Smooth muscle cell (in vitro differentiated cells): ENCODE results near the gene AKR7A2. TPM values are rescaled to one million over a fixed set of nuclear protein-coding genes. Genes with fewer than 3 reads are reported as not detected.
"Not testable (repeated sequence)": the region's sequence is repeated elsewhere in the genome, so short reads cannot be mapped to it uniquely, and the experiment has no call there.

Source experiments
- DNase-seq: peaks from one replicate; lab custom pipeline; 2025; ENCODE audit not compliant: unreplicated experiment; lab: John Stamatoyannopoulos, UW
- H2AFZ ChIP-seq: fragments of 200-600 bp; sonication (generic); 2 replicates; pipeline ENCODE4 v1.6.0; 2016; ENCODE audit warnings: antibody characterized with exemption, low read depth, mild to moderate bottlenecking
- H3F3A ChIP-seq: fragments of 200-600 bp; sonication (generic); 2 replicates; pipeline ENCODE4 v1.6.0; 2017; ENCODE audit warnings: antibody characterized with exemption, low read depth
- H3K27ac ChIP-seq: fragments of 200-600 bp; sonication (generic); 2 replicates; pipeline ENCODE4 v1.5.1; 2016; ENCODE audit warnings: low read depth, mild to moderate bottlenecking
- H3K27me3 ChIP-seq: fragments of 200-600 bp; sonication (generic); 2 replicates; pipeline ENCODE4 v1.6.1; 2016; ENCODE audit warnings: low read depth, mild to moderate bottlenecking
- H3K36me3 ChIP-seq: fragments of 200-600 bp; sonication (generic); 2 replicates; pipeline ENCODE4 v1.5.1; 2016; ENCODE audit warnings: low read depth
- H3K4me1 ChIP-seq: fragments of 200-600 bp; sonication (generic); 2 replicates; pipeline ENCODE4 v1.5.1; 2016; ENCODE audit warnings: low read depth
- H3K4me2 ChIP-seq: fragments of 200-600 bp; sonication (generic); 2 replicates; pipeline ENCODE4 v1.6.0; 2016; ENCODE audit warnings: mild to moderate bottlenecking
- H3K4me3 ChIP-seq: fragments of 200-600 bp; sonication (generic); 2 replicates; pipeline ENCODE4 v1.5.1; 2016; ENCODE audit warnings: mild to moderate bottlenecking
- H3K79me2 ChIP-seq: fragments of 200-600 bp; sonication (generic); 2 replicates; pipeline ENCODE4 v1.6.0; 2016; ENCODE audit warnings: low read depth, mild to moderate bottlenecking
- H3K9ac ChIP-seq: fragments of 200-600 bp; sonication (generic); 2 replicates; pipeline ENCODE4 v1.6.0; 2016; ENCODE audit warnings: low read depth
- H3K9me3 ChIP-seq: fragments of 200-600 bp; sonication (generic); replicated peaks from 2 replicates; pipeline ENCODE4 v1.5.1; 2016; ENCODE audit warnings: low read depth
- H4K20me1 ChIP-seq: fragments of 200-600 bp; sonication (generic); 2 replicates; pipeline ENCODE4 v1.6.0; 2016; ENCODE audit warnings: low read depth
- WGBS: methylation state at CpG from one replicate; pipeline ENCODE4 v1.1.7; 2016; ENCODE audit warnings: low lambda C conversion rate; 5-methylcytosine and 5-hydroxymethylcytosine counted together
- polyA plus RNA-seq: library from polyadenylated mRNA; unstranded; fragments of >200 nt; fragmentation: Nextera tagmentation; extraction: Ambion mirVana; gene quantifications from 2 replicates; pipeline ENCODE4 v1.2.1, GENCODE V29; 2016
- total RNA-seq: library from RNA; depleted of rRNA; stranded (reverse); fragments of >200 nt; gene quantifications from 2 replicates; pipeline ENCODE4 v1.2.3, GENCODE V29; 2014
- TF ChIP-seq, protein P1 (sequence below): fragments of 200-600 bp; sonication (generic); IDR thresholded peaks from 2 replicates; pipeline ENCODE4 v1.5.1; 2017; ENCODE audit warnings: borderline replicate concordance, mild to moderate bottlenecking, antibody characterized with exemption; ENCODE audit not compliant: insufficient read depth, poor library complexity, severe bottlenecking

AKR7A2 gene
- total and polyA plus RNA-seq, 2 experiments from 2014 or later, result 67.5 to 86.4 TPM

DNA sequence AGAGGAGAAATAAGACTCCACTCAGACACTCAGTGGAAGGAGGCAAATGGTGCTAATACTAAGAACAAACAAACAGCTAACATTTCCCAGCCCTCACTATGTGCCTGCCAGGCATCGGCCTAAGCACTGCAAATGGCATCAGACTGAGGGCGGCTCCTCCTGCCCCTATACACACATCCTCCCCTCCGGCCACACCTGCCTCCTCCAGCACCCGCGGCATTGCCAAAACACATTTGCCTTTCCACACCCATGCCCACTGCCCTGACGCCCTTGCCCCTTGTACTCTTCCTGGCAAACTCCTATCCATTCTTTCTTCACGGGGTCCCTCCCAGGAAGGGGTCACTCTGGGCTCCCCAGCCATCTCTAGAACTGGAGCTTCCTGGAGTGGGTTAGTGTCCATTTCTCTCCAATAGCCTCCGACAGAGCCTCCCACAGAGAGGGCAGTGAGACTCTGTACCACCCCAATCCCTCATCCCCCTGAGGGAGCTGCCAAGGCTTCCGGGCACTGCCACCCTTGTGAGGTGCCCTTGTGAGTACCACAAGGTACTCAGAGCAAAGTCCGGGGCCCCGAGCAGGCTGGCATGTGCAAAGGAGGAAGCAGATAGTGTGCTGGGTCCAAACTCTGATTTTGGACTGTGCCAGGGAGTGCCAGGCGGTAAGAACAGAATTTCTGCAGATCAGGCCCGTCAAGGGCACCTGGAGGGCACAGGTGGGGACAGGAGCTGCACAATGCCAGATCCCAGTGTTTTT lies 24.3 kb downstream of the AKR7A2 start:
- no peaks in the 10 kb centered on the region for H3K36me3 ChIP-seq
- H3F3A ChIP-seq, result no peaks in the 10 kb centered on the region
- TF ChIP-seq, protein P1, sequence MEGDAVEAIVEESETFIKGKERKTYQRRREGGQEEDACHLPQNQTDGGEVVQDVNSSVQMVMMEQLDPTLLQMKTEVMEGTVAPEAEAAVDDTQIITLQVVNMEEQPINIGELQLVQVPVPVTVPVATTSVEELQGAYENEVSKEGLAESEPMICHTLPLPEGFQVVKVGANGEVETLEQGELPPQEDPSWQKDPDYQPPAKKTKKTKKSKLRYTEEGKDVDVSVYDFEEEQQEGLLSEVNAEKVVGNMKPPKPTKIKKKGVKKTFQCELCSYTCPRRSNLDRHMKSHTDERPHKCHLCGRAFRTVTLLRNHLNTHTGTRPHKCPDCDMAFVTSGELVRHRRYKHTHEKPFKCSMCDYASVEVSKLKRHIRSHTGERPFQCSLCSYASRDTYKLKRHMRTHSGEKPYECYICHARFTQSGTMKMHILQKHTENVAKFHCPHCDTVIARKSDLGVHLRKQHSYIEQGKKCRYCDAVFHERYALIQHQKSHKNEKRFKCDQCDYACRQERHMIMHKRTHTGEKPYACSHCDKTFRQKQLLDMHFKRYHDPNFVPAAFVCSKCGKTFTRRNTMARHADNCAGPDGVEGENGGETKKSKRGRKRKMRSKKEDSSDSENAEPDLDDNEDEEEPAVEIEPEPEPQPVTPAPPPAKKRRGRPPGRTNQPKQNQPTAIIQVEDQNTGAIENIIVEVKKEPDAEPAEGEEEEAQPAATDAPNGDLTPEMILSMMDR, result no peak
- no peak overlapping the region for H3K9ac ChIP-seq
- H3K27ac ChIP-seq, result no peak overlapping the region
- H3K9me3 ChIP-seq, result no peaks in the 10 kb centered on the region
- H3K4me1 ChIP-seq, result peaks cover 4% of the 10 kb centered on the region
- H3K79me2 ChIP-seq, result no peaks in the 10 kb centered on the region
- H2AFZ ChIP-seq, result no peak overlapping the region
- no peak overlapping the region for H3K4me2 ChIP-seq
- no peak for DNase-seq
- peaks cover 18% of the 10 kb centered on the region for H3K27me3 ChIP-seq
- H3K4me3 ChIP-seq, result no peak overlapping the region
- 95% methylated on average over 13 of the region's 13 CpGs for WGBS
- no peaks in the 10 kb centered on the region for H4K20me1 ChIP-seq

DNA sequence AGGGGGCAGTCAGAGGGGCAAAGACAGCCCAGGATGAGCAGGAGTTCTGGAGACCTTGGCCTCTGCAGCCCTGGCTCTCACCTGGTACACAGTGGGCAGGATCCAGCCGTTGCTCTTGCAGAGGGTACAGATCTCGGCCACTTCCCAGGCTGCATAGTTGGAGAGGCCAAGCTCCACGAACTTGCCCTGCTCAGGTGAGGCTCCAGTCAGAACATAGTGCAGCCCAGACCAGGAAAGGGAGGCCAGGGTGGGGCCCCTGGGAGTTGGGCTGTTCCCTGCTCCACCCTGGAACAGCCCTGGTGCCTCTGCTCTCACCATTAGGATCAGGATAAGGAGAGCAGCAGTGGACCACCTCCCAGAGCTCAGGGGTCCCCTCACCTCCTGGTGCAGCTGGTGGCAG lies 26.1 kb downstream of the AKR7A2 start:
- H3K79me2 ChIP-seq, H3K36me3 ChIP-seq, H2AFZ ChIP-seq, H3K9me3 ChIP-seq, H3K4me1 ChIP-seq, DNase-seq, H3K27ac ChIP-seq, H3K9ac ChIP-seq, H3K4me2 ChIP-seq, H4K20me1 ChIP-seq, H3K4me3 ChIP-seq, H3F3A ChIP-seq: not testable (repeated sequence)
- 86% methylated on average over 2 of the region's 3 CpGs for WGBS
- peaks cover 18% of the 10 kb centered on the region for H3K27me3 ChIP-seq

DNA sequence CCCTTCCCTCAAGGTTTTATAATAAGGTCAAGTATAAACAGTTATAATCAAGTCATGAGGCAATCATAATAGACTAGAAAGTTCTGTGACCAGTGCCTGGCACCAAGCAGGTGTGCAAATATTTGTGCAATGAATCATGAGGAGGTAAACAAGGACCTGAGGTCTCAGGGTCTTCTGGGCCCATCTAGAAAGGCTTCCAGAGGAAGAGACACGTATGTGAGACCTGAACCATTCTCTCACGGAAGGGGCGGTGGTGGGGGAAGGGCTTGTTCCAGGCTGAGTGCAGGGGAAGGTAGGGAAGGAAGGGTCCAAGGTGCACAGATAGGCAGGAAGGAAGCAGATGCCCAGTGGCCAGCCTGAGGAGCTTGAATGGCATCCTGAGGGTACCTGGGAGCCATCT lies 26.6 kb downstream of the AKR7A2 start:
- H3K27ac ChIP-seq, H3K36me3 ChIP-seq, H3K9ac ChIP-seq, H2AFZ ChIP-seq, H3K4me3 ChIP-seq, H4K20me1 ChIP-seq, H3F3A ChIP-seq, H3K4me2 ChIP-seq, H3K9me3 ChIP-seq, DNase-seq, H3K4me1 ChIP-seq, H3K79me2 ChIP-seq: not testable (repeated sequence)
- WGBS, result 94% methylated on average over 3 of the region's 3 CpGs
- peaks cover 16% of the 10 kb centered on the region for H3K27me3 ChIP-seq

- Histone ChIP-seq H3K9ac (no peak overlapping the region), H3F3A (no peaks in the 10 kb centered on the region), H3K36me3 (no peaks in the 10 kb centered on the region), H3K27me3 (peaks cover 12% of the 10 kb centered on the region), H2AFZ (no peak overlapping the region), H3K4me2 (no peak overlapping the region), H3K4me1 (peaks cover 4% of the 10 kb centered on the region), H3K4me3 (no peak overlapping the region), H3K27ac (no peak overlapping the region), H3K9me3 (no peaks in the 10 kb centered on the region), H3K79me2 (no peaks in the 10 kb centered on the region), H4K20me1 (no peaks in the 10 kb centered on the region)
- TF ChIP-seq, protein P1, result no peak
- WGBS, result 93% methylated on average over 8 of the region's 8 CpGs
- DNase-seq, result no peak
Measured at GRCh38 chr1:19284881-19285280, 27.1 kb downstream of the AKR7A2 start.
